GM06990 (cell line): ENCODE data around the gene C16orf96.

Experiments used
- DNase-seq: peaks from one replicate; pipeline ENCODE4 v3.0.0-alpha.2; 2011; ENCODE audit not compliant: insufficient read length; ENCODE audit errors: extremely low read depth
- H3K27me3 ChIP-seq: replicated peaks from 2 replicates; pipeline ENCODE4 v1.6.0; 2011; ENCODE audit warnings: low read length; ENCODE audit not compliant: control insufficient read depth, insufficient read depth
- H3K36me3 ChIP-seq: 2 replicates; pipeline ENCODE4 v1.5.1; 2011; ENCODE audit warnings: low read length; ENCODE audit not compliant: control insufficient read depth, insufficient read depth
- H3K4me3 ChIP-seq: replicated peaks from 2 replicates; pipeline ENCODE4 v1.5.1; 2011; ENCODE audit warnings: low read depth, mild to moderate bottlenecking, control low read depth, low read length
- TF ChIP-seq, protein P1 (sequence below): IDR thresholded peaks from 2 replicates; pipeline ENCODE4 v1.5.1; 2011; ENCODE audit warnings: low read length, control low read depth, mild to moderate bottlenecking, inconsistent platforms; ENCODE audit not compliant: insufficient read depth, poor library complexity, severe bottlenecking

C16orf96 gene

DNA sequence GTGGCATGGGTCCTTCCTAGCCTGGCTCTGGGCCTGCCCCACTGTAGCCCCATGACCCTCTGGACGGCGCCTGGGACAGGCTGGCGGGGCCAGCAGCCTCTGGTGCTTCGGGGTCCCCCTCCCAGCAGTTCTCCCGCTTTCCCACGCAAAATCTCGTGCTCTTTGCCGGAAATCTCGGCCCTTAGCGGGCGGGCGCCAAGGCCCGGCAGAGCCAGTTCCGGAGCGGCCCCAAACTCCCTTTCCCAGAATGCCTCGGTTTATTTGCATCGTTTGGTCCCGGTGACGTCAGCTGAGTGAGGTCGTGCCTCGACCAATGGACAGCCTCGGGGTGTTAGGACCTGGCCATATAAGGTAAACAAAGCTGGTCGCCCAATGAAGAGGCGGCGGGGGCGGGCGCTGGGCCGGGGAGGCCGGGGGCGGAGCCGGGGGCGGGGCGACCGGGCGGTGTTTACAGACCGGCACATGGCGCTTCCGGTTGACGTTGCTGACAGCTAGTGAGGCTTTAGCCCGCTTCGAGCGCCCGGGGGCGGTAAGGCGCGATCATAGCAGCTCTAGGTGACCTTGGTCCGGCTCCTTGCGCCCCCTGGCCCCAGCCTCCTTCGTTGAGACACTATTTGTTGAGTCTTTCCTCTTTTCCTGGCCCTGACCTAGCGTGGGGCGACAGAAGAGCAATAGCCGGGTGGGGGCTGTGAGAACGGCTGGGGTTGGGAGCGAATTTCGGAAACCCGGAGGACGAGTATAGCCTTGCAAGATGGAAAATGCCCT is 60.1 kb downstream of the C16orf96 start:
- H3K4me3 ChIP-seq, result peak overlapping the region; percentile 84
- no peaks in the 10 kb centered on the region for H3K27me3 ChIP-seq
- TF ChIP-seq, protein P1, sequence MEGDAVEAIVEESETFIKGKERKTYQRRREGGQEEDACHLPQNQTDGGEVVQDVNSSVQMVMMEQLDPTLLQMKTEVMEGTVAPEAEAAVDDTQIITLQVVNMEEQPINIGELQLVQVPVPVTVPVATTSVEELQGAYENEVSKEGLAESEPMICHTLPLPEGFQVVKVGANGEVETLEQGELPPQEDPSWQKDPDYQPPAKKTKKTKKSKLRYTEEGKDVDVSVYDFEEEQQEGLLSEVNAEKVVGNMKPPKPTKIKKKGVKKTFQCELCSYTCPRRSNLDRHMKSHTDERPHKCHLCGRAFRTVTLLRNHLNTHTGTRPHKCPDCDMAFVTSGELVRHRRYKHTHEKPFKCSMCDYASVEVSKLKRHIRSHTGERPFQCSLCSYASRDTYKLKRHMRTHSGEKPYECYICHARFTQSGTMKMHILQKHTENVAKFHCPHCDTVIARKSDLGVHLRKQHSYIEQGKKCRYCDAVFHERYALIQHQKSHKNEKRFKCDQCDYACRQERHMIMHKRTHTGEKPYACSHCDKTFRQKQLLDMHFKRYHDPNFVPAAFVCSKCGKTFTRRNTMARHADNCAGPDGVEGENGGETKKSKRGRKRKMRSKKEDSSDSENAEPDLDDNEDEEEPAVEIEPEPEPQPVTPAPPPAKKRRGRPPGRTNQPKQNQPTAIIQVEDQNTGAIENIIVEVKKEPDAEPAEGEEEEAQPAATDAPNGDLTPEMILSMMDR, result peak; percentile 67
- peak; percentile 97 for DNase-seq
- H3K36me3 ChIP-seq, result no peaks in the 10 kb centered on the region; the same call in 1 of the 2 replicates

DNA sequence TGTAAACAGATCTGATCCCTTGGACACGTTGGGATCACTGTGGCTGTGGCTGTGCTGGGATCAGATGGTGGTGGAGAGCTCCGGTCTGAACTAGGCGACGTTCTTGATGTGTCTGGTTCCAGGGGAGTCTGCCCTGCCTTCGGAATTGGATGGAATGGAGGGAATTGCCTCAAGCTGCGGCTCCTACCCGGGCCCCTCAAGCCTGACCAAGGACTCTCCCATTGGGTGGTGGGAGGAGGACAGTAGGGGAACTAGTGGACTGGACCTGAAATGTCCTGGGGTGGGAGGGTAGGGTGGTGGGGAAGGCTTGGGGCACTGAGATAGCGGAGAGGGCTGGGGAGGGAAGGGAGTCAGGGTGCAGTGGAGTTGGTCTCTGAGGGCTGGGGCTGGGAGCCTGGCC is 61.7 kb downstream of the C16orf96 start:
- no peak for DNase-seq
- H3K27me3 ChIP-seq, result no peaks in the 10 kb centered on the region
- H3K4me3 ChIP-seq, result no peak overlapping the region
- H3K36me3 ChIP-seq, result no peaks in the 10 kb centered on the region
- TF ChIP-seq, protein P1, result no peak

DNA sequence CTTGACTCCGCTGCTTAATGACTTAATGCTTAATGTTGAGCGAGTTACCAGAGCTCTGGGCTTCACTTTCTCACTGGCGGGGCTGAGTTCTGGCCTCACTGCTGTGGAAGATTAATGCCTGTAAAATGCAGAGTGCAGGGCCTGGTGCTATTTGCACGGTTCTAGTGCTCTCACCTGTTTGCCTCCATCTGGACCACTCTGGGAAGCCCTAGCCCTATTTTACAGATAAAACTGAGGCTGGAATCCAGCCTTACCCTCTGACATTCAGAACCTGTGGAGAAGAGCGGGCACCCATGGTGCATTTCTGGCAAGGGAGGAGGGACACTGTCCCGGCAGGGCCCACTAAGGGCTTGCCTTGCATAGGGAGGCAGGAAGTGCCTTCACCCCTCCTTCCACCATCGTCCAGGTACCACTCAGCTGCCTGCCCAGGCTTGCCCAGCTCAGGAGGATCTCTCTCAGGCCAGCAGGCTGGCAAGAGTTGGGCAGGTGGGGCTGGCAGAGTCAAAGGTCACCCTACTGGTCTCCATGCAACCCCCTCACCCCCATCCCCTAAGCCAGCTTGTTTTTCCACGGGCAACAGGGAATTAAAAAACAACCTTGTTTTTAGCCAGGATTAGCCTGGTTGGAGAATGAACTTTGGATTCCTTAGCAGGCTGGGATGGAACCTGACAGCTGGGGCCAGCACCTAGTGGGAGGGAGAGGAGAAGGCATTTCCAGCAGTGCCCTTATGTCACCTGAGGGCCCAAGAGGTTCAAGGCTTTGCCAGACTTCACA is 62.7 kb downstream of the C16orf96 start:
- TF ChIP-seq, protein P1, result no peak
- DNase-seq, result no peak
- Histone ChIP-seq H3K27me3 (no peaks in the 10 kb centered on the region), H3K36me3 (no peaks in the 10 kb centered on the region), H3K4me3 (no peak overlapping the region)

DNA sequence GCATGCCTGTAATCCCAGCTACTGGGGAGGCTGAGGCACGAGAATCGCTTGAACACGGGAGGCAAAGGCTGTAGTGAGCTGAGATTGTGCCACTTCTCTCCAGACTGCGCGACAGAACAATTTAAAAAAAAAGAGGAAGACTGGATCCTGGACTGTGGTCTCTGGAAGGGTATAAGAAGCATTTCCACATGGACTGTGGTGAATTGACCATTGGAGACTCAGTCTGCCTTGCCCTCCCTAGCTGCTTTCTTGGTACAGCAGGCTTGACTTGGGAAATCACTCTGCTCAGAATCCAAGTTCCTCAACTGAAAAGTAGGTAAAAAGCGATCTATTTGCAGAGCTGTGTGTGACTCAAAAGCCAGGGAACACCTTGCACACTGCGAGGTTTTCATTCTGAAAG is 67.5 kb downstream of the C16orf96 start:
- DNase-seq, result no peak
- Histone ChIP-seq H3K36me3 (peaks cover 2% of the 10 kb centered on the region; the same call in 1 of the 2 replicates), H3K27me3 (no peaks in the 10 kb centered on the region), H3K4me3 (no peak overlapping the region)
- TF ChIP-seq, protein P1, result no peak

DNA sequence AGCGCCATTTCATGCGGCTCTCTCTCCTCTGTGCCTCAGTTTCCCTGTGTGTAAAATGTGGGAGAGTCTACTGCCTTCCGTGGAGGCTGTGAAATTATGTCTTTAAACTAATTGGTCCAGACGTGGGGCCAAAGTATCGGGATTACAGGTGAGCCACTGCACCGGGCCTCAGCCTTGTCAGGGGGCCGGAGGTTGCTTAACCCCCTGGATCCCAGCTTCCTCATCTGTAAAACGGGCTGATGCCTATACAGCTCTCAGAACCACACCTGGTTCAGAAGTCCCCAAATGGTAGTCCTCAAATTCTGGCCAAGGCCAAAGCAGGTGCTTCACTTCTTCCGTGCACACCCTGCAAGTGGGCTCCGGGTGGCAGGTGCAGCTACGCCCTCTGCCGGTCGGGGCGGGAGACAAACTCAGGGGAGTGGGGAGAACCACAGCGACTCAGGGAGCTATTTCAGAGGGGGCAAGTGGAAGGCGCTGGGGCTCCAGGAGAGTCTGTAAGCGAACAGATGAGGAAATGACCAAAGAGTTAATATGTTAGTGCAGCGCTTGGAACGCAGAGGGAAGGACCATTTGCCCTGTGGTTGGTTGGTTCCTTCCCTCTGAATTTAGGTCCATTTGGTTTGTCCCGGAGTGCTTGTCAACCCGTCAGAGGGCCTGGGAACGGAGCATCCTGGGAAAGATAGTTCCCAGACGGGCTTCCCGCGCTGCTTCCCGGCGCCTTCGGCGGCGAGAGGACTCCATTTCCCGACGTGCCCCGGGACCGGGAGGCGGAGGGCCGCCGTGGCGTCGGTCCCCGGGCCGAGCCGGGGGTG is 68.1 kb downstream of the C16orf96 start, which contains the start of gene MGRN1:
Gene MGRN1 (plus strand): TSS at position 812 of the 812 bp plus-strand sequence. CDS start 135 bp downstream, outside the sequence.
- Histone ChIP-seq H3K36me3 (peaks cover 2% of the 10 kb centered on the region; the same call in 1 of the 2 replicates), H3K27me3 (no peaks in the 10 kb centered on the region), H3K4me3 (peak within 1 kb of the TSS; percentile 93)
- peak; percentile 97 for DNase-seq
- TF ChIP-seq, protein P1, result peak; percentile 99
